Measurements from ENCODE around the gene TM4SF1.

Gene TM4SF1

DNA sequence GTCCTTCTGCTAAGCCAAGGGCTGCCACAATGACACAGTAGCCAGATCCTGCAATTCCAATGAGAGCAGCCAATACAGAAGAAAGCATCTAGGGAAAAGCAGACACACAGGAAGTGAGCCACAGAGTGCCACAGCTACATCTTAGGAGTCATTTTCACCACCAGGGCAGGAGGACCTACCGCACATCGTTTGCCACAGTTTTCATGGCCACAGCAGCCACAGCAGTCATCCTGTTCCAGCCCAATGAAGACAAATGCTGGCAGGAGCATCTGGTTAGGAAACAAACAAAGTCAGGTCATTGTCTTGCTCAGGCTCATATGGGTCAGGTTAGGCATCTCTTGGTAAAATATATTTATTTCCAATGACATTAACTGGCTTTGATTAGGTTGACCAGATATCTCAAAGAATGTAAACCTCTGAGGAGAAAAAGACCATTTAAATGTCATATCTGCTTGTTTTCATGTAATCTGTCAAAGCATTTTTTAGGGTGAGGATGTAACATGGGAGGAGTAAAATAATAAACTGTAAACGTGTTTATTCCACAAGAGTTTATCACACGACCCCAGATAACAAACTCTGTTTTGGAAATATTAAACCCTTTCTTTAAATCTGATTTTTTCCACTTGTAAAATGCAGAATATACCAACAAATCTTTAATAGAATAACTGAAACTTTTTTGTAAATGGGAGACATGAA, 1.8 kb downstream of the TM4SF1 start:
- no peak for DNase-seq (ENCODE audit: low spot score)

DNA sequence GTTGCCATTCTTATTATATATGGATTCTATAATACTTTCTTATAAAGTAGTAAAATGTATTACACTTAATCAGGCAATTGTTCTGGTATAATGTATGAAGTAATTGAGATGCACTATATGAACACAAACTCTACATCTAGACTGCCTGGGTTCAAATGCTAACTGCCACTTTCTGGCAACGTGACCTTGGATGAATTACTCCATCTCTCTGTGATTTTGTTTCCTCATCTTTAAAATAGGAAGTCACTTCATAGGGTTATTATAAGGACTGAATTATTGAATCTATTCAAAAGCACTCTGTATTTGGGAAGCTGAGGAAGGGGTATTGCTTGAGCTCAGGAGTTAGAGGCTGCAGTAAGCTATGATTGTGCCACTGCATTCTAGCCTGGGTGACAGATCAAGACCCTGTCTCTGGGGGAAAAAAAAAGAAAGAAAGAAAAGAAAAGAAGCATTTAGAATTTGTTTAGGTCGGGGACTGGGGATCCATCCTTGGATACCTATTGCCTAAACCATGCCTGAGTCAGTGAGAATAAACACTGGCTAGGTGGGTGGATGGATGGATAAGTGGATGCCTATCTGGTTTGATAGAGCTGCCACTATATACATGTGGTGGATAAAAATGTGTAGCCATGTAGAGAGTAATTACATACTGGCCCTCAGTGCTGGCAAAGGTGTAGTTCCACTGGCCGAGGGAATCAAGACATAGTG, 2.5 kb downstream of the TM4SF1 start:
- DNase-seq (ENCODE audit: low spot score), result no peak

- DNase-seq (ENCODE audit: low spot score), result no peak
These were observed 3.1 kb downstream of the TM4SF1 start for GRCh38 chr3:149374391-149374790.

DNA sequence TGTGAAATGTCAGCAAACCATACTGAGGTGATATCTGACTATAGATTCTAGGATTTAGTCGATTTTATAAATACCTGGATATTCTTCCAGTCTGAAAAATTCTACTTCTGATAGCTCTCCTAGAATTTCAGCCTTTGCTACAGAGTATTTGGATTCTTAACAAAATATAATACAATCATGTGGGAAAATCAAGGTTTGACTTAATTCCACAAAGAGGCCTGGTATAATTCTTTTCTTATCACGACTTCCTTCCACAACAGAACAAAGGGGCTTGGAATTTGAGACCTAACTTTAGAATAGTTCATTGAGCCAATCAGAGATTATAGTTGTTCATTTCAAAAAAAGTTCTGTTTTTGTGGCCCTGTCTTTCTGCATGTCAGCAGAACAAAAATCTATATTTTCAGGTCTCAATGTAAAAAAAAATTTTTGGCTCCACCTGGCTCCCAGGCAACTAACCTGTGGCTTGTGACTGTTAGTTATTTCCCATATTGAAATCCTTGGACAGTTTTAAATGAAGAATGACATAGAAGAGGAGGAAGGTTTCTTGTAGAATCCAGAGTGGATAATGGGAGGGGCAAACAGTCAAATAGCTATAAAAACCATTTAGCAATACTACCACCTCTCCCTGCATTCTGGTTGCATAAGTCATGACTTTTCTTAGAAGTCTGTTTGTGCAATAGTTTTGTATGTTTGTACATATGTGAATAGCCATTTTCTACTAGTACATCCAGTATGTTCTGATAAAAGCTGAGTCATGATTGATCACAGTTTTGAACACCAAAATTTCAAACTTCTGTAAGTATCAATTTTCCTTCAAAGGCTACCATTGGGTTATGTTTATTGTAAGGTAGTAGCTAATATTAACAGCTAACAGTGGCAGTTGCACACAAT, 4.0 kb downstream of the TM4SF1 start:
- DNase-seq (ENCODE audit: low spot score), result no peak

DNA sequence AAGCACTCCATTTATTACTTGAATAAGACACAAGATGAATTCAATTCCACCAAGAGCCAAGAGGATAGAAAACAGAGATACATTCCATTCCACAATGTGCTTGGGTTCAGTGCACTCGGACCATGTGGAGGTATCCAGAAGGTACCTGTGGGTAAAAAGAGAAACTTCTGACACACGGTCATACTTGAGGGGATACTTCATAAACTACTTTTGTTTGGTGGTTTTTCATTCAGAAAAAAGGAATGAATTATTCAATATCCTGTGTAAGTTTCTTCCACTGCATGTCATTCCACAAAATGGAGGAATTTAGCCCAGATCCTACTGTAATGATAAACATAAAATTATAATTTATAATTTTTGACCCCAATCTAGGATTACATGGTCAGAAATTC, 5.7 kb downstream of the TM4SF1 start:
- DNase-seq (ENCODE audit: low spot score), result no peak

DNA sequence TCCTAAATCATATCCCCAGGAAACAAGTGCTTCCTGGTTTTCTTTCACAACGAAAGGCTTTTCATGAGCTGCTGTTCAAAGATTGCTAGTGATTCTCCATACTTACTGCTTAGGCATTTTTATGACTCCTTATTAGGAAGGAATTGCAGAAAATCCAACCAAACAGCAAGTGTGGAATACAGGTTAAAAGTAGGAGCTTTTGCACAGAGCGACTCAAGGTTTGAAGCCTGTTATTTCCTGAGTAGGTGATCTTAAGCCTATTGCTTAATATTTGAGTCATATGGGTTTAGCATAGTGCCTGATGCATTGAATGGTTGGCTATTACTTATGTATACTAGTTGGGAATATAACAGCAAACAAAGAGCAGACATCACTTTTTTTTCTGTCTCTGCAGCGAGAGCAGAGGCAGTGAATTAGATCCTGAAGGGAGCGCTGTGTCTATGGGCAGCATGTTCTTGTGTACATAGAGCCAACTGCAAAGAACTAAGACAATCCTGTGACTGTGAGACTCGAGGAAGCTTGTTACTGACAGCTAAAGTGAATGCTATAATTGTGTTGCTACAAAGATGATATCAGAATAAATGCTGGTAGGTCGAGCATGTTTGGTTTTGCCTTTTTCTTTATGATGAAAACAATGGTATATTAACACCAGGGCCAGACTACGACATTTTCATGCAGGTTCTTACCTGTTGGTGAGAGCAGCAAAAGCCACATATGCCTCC, 6.3 kb downstream of the TM4SF1 start:
- no peak for DNase-seq (ENCODE audit: low spot score)

- DNase-seq (ENCODE audit: low spot score), result no peak
These were observed 7.2 kb downstream of the TM4SF1 start for GRCh38 chr3:149369991-149370866.

- no peak for DNase-seq (ENCODE audit: low spot score)
These were observed 8.6 kb downstream of the TM4SF1 start for GRCh38 chr3:149368674-149369497.

- DNase-seq (ENCODE audit: low spot score), result no peak
These were observed 9.2 kb downstream of the TM4SF1 start for GRCh38 chr3:149368201-149368673.

DNA sequence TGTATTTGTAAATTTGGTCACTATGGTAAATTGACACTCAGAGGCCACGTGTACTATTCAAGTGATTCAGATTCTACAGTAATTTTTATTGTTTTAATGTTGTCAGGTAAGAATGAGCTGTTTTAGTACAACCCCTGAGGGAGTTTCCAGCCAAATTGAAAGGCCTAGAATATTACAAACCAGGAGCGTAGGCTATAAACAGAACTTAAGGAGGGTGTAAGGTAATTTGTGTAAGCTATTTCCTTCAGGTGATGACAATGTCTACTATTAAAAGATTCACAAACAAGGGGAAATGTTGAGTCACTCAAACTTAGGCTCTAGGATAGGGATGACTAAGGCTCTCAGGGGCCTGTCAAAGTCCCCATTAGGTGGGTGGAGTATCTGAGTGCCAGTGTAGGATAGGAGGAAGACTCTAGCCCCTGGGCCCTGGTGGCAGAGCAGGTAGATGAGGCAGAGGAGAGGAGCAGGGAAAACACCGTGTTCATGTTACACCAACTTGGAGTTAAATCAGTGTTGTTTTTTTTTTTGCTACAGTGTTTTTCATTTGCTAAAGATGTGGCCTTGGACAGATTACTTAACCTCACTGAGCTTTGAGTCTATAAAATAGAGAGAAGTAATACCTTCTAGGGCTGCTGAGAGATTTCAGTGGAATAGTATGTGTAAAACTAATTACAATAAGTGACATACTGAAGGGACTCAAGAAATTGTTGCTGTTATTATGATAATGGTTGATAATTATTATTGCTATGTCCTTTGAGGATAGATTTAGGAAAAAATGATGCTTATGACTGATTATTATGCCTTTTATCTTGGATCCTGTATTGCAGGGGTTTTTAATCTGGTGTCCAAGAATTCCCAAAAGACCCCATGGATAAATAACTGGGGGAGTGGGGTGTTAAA, 10.3 kb downstream of the TM4SF1 start:
- DNase-seq (ENCODE audit: low spot score), result no peak

- DNase-seq (ENCODE audit: low spot score), result no peak
These were observed 11.4 kb downstream of the TM4SF1 start for GRCh38 chr3:149366031-149366430.

DNA sequence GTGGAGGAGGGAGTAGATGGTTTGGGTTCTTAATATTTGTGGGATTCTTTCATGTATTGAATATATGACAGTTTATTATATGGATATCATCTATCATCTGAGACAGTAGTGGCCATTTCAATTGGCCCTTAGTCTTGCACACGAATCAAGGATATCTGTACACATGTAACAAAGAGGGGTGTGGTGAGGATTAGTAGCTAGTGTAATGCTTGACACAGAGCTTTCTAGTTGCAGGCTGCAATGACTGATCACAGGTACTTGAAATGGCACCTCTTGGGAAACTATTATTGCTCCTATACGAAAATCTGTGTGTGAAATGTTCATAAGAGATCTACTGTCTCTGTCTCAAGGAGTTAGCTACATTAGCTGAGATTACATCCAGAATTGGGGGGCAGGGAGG, 12.8 kb downstream of the TM4SF1 start:
- DNase-seq (ENCODE audit: low spot score), result no peak

GRCh38 chr3:149363053-149363452, 14.4 kb downstream of the TM4SF1 start:
- no peak for DNase-seq (ENCODE audit: low spot score)

- no peak for DNase-seq (ENCODE audit: low spot score)
These were observed 15.1 kb downstream of the TM4SF1 start for GRCh38 chr3:149362366-149362765.

DNA sequence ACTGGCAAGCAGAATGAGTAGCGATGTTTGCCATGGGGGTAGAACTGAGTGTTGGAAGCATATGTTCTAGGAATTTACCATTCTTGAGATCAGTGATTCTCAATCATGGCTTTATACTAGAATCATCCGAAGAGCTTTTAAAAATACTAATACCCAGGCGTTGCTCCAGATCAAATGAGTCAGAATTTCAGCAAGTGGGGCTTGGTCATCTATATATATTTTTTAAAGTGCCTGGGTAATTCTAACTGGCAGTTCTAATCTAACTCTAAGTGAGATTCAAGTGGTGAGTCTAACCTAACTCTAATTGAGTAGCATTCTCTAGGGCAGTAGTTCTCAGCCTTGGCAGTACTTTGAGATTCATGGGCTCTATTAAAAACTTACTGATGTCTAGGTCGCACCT, 20.8 kb downstream of the TM4SF1 start:
- no peak for DNase-seq (ENCODE audit: low spot score)

- peak; percentile 15 for DNase-seq (ENCODE audit: low spot score)
These were observed 21.3 kb downstream of the TM4SF1 start for GRCh38 chr3:149356044-149356592.

- no peak for DNase-seq (ENCODE audit: low spot score)
These were observed 23.8 kb downstream of the TM4SF1 start for GRCh38 chr3:149353581-149354184.

DNA sequence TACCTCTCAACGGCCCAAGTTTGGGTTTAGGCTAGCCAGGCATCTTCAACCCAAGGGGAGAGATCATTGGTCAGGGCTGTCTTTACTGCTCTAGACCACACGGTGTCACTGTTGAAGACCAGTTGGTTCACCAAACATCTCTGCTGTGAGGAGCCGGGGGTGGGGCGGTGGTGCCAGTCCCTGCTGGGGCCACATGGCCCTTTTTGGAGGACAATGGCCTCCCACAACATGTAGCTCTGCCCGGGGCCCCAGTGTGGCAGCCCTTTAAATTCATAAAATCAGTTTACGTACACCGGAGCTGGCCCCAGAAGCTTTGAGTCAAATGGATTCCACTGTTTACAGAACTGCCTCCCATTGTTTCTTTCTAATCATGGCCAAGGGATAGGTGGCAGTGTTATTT, 24.9 kb downstream of the TM4SF1 start:
- DNase-seq (ENCODE audit: low spot score), result peak; percentile 57

All from HuH-7.5 (cell line).